ENCODE data around the gene CDH11.
A peak's percentile ranks its signal among the peaks of the same experiment; 100 is the strongest.

Gene CDH11

DNA sequence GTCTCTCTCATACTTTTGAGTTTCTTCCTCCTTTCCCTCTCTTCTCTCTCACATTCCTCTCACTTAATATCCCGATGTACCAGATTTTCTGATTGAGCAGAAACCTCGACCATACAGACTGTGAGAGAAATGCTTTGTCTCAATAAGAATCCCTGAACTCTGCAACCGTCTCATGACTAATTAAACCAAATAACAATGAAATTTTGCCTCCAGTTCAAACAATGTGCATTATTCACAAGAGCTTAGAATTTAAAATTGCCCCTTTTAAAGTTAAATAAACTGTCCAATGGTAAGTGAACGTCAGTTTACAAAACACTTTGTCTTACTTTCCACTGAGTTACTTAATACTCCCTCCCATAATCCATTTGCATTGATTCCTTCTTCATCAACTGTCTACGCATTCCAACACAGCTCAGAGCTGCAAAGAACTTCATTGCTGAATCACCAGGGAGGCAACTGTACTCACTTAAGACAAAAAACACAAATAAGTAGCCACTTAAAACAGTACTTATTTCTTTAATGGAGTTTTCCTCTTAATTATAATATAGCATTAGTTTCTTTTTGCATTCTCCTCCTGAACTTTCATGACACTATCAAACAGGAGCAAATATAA is 4.9 kb downstream of the CDH11 start:
- no peak for DNase-seq (ENCODE audit: low read depth, low spot score)

GRCh38 chr16:65116216-65116615 is 5.6 kb downstream of the CDH11 start:
- DNase-seq (ENCODE audit: low read depth, low spot score): no peak

GRCh38 chr16:65114527-65114926 is 7.3 kb downstream of the CDH11 start:
- no peak for DNase-seq (ENCODE audit: low read depth, low spot score)

DNA sequence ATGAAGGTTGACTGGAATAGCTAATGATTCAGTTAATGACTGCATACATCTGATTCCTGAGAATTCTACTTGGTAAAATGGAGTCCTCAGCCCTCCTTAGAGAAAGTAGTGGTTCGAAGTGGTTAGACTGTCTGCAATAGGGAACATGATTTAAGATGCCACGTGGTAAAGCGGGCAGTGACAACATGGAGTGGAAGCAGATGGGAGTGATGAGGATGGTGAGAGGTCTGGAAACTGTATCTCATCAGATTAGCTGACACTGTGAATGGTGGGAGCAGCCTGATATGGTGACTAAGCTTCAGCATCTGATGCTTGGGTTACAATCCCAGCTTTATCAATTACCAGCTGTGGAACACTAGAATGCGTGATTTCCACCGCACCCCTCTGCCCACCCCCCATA is 8.4 kb downstream of the CDH11 start:
- no peak for DNase-seq (ENCODE audit: low read depth, low spot score)

- DNase-seq (ENCODE audit: low read depth, low spot score): no peak
Observed at GRCh38 chr16:65111306-65111705, 10.6 kb downstream of the CDH11 start.

GRCh38 chr16:65106757-65107156 is 15.1 kb downstream of the CDH11 start:
- no peak for DNase-seq (ENCODE audit: low read depth, low spot score)

DNA sequence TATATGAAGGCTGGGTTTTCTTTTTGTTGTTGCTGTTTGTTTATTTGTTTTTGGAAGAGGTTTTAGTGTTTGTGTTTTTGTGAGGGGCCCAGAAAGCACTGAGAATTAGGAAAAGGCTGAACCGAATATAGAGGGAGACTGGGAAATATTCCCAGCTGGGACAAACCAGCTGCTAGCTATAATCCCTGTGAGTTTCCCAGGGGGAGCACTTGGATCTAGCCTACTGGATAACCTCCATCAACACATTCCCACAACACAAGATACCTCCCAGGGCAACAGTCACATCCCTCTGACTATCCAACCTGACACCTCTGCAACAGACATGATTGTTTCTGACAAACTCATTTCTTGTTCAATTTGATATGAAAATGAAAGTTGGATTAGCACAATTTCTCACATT is 16.7 kb downstream of the CDH11 start:
- DNase-seq (ENCODE audit: low read depth, low spot score): no peak

GRCh38 chr16:65104471-65104870 is 17.4 kb downstream of the CDH11 start:
- no peak for DNase-seq (ENCODE audit: low read depth, low spot score)

DNA sequence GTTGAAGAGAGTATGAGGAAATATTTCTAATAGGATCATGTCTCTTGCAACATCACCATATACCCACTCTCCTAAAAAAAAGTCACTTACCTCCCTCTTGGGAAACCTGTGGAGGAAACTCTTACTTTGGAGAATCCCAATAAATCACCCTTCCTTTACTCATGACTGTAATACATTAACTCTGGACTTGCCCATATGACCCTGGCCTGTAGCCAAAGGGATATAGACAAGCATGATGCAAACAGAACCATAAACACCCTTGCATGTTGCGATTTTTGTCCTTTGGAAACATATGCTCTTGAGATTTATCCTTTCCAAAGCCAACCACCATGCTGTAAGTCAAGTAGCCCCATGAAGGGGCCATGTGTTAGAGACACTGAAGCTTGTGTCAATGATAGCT is 19.5 kb downstream of the CDH11 start:
- no peak for DNase-seq (ENCODE audit: low read depth, low spot score)

- DNase-seq (ENCODE audit: low read depth, low spot score): no peak
Observed at GRCh38 chr16:65101009-65101408, 20.9 kb downstream of the CDH11 start.

- DNase-seq (ENCODE audit: low read depth, low spot score): no peak
Observed at GRCh38 chr16:65099607-65100006, 22.3 kb downstream of the CDH11 start.

GRCh38 chr16:65098916-65099315 is 22.9 kb downstream of the CDH11 start:
- no peak for DNase-seq (ENCODE audit: low read depth, low spot score)

- no peak for DNase-seq (ENCODE audit: low read depth, low spot score)
Observed at GRCh38 chr16:65097296-65097695, 24.6 kb downstream of the CDH11 start.

DNA sequence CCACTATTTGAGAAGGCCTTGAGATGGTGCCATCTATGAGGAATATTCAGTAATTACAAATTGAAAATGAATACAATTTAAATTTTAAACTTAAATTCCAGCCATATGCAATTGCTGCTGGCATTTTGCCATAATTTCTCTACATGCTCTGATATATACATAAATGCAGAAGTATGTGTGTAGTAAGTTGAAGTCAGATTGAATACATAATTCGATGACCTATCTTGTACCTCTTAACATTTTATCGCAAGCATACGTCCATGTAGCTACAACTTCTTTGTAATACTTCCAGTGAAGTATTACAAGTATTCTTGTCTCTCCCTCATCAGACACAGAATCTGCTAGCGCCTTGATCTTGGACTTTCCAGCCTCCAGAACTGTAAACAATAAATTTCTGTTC is 26.0 kb downstream of the CDH11 start:
- no peak for DNase-seq (ENCODE audit: low read depth, low spot score)

DNA sequence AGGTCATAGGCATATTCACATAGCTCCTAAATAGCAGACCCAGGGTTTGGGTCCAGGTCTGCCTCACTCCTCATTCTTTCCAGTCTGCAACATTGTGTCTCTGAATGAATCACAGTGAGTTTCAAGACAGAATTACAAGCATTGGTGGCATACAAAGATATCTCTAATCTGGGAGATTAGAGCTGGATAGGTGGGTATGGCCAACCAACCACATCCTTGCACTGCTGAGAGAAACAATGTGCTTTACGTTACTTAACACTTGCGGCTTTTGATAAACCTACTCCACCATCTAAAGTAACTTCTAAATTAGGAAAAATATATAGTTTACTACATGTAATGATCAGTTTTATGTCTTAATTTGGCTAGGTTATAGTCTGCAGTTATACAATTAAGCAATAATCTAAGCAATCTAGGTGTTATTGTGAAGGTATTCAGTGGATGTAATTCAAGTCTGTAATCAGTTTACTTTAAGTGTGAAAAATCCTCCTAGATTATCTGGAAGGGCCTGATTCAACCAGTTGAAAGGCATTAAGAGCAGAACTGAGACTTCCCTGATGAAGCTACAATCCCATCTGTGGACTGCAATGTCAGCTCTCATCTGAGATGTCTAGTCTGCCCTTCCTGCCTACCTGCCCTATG is 26.7 kb downstream of the CDH11 start:
- DNase-seq (ENCODE audit: low read depth, low spot score): no peak

DNA sequence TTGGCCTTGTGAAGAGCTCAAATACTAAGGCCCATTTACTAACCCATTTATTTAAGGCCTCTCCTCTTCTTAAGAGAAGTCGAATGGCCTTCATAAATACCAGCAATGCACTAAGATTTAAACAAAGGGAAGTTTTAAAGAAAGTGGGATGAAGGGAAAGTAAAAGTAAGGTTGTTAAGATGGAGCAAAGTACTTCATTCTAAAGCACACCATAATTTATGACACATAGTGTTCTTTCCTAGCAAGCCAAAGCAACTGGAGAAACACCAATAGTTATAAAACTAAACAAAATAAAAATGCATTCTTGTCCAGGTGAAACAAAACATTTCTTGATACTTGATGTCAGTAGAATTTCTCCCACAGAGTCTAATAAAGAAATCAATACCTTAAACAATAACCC is 27.9 kb downstream of the CDH11 start:
- DNase-seq (ENCODE audit: low read depth, low spot score): no peak

DNA sequence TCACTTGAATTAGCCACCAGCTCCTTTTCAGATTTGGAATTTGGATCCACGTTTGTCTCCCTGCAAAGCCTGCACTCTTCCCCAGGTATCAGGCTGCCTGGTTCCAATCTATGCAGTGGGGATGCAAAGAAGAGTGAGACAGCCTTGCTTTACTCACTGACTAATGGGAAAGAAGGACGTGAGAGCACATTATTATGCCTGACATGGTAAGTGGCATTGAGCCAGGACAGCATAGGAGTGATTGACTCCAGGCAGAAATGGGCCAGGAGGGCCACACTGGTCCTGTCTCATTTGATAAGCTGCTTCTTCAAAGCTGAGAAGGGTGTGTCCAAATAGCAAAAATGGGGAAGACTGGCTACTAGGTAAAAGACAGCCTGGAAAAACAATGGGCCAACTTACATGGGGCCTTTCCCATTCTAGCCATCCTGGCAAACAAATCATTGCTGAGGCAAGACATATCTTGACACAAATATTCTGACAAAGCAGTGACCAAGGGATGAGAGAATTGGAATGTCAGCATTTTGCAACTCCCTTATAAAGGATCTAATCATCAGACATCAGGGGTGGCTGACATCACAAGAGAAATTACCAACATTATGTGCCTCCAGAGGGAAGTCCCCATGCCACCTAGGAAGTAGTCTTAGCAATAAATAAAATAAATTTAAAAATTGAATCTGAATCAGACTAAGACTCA is 38.6 kb downstream of the CDH11 start:
- DNase-seq (ENCODE audit: low read depth, low spot score): no peak

- no peak for DNase-seq (ENCODE audit: low read depth, low spot score)
Observed at GRCh38 chr16:65079549-65079948, 42.3 kb downstream of the CDH11 start.

- DNase-seq (ENCODE audit: low read depth, low spot score): no peak
Observed at GRCh38 chr16:65077181-65077580, 44.7 kb downstream of the CDH11 start.

GRCh38 chr16:65075877-65076276 is 46.0 kb downstream of the CDH11 start:
- no peak for DNase-seq (ENCODE audit: low read depth, low spot score)

DNA sequence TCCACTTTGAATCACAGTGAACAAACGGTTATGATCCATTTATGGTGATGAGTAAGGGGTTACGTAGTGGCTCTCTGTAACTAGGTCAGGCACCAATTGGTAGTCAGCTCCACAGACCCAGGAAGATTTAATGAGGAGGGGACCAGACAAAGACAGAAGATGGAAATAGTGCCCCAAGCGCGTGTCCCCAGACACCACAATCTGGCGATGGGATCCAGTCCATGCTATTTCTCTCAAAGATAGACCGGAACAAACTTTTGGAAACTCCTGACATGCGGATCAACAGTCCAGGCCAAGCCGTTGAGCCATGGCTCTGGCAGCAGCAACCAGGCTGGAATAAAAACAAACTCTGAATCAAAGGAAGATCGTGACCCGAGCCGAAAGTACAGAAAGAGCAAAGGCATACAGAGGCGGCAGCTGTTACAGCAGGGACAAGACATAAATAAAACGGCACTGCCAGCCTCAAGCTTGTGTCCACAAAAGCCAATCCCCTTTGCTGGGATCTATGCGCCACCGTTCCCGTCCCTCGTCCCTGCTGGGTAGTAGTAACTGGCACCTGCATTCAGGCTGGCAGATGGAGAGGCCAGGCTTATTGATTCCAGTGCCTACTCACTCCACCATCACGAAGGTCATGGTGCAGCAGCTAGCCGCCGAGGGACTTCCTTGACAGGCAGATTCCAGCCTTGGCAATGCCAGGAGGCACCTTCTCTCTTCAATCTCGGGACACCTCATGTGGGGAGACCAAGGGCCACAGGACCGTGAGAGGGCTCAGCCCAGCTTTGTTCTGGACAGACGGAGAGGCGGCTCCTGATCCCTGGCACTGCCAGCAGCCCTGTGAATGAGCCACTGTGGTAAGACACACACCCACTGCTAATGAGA is 50.2 kb downstream of the CDH11 start:
- no peak for DNase-seq (ENCODE audit: low read depth, low spot score)

- peak; percentile 35 for DNase-seq (ENCODE audit: low read depth, low spot score)
Observed at GRCh38 chr16:65070831-65071432, 50.9 kb downstream of the CDH11 start.
